CD4-positive, alpha-beta T cell treated with Interleukin-21 for 1 hour (primary cell): ENCODE measurements around the gene AIG1.
A peak's percentile ranks its signal among the peaks of the same experiment; 100 is the strongest.
"Not testable (repeated sequence)": the region's sequence is repeated elsewhere in the genome, so short reads cannot be mapped to it uniquely, and the experiment has no call there.

ENCODE experiments used
- DNase-seq: peaks from one replicate; pipeline ENCODE4 v3.0.0-alpha.2; 2020

The AIG1 gene

GRCh38 chr6:143243786-143244185 is 183.1 kb downstream of the AIG1 start:
- no peak for DNase-seq

- DNase-seq = no peak
These were observed 185.0 kb downstream of the AIG1 start for GRCh38 chr6:143245656-143246055.

GRCh38 chr6:143246166-143246775 is 185.6 kb downstream of the AIG1 start:
- not testable (repeated sequence) for DNase-seq

GRCh38 chr6:143247586-143247985 is 186.9 kb downstream of the AIG1 start:
- DNase-seq = no peak

GRCh38 chr6:143248359-143248758 is 187.7 kb downstream of the AIG1 start:
- no peak for DNase-seq

- DNase-seq = no peak
These were observed 190.6 kb downstream of the AIG1 start for GRCh38 chr6:143251288-143251687.

GRCh38 chr6:143252961-143253360 is 192.3 kb downstream of the AIG1 start:
- DNase-seq = no peak

- no peak for DNase-seq
These were observed 192.9 kb downstream of the AIG1 start for GRCh38 chr6:143253586-143253985.

GRCh38 chr6:143258945-143259344 is 198.3 kb downstream of the AIG1 start:
- DNase-seq = no peak

GRCh38 chr6:143260857-143261256 is 200.2 kb downstream of the AIG1 start:
- no peak for DNase-seq

GRCh38 chr6:143261899-143262436 is 201.3 kb downstream of the AIG1 start:
- DNase-seq = no peak

GRCh38 chr6:143262859-143263258 is 202.2 kb downstream of the AIG1 start:
- DNase-seq = no peak

GRCh38 chr6:143264379-143264778 is 203.7 kb downstream of the AIG1 start:
- DNase-seq = no peak

GRCh38 chr6:143264986-143265764 is 204.5 kb downstream of the AIG1 start:
- no peak for DNase-seq

GRCh38 chr6:143267760-143268159 is 207.1 kb downstream of the AIG1 start:
- no peak for DNase-seq

GRCh38 chr6:143268439-143268838 is 207.8 kb downstream of the AIG1 start:
- no peak for DNase-seq

GRCh38 chr6:143270026-143270425 is 209.3 kb downstream of the AIG1 start:
- DNase-seq = no peak

- no peak for DNase-seq
These were observed 210.3 kb downstream of the AIG1 start for GRCh38 chr6:143271024-143271423.

GRCh38 chr6:143276436-143276835 is 215.7 kb downstream of the AIG1 start:
- no peak for DNase-seq

GRCh38 chr6:143279385-143279784 is 218.7 kb downstream of the AIG1 start:
- peak; percentile 5 for DNase-seq

GRCh38 chr6:143283887-143284645 is 223.4 kb downstream of the AIG1 start:
- DNase-seq = no peak

- DNase-seq = no peak
These were observed 225.6 kb downstream of the AIG1 start for GRCh38 chr6:143286251-143286795.

- DNase-seq = no peak
These were observed 228.2 kb downstream of the AIG1 start for GRCh38 chr6:143288923-143289322.
